Stimulated activated naive CD8-positive, alpha-beta T cell treated with anti-CD3 and anti-CD28 coated beads, Interleukin-15, amount 100 ng/mL, for 72 hours (primary cell): Measurements from ENCODE around the gene NRN1L.

ENCODE experiments used
- ATAC-seq: fragments of 150-1000 bp; cut with Tn5 transposase; 2 replicates; pipeline ENCODE4 v1.10.0; 2021; ENCODE audit warnings: mild to moderate bottlenecking, moderate library complexity
- DNase-seq, 2 donors: peaks; one replicate each; pipeline ENCODE4 v3.0.0; 2021 to 2022
- H3K27ac Mint-ChIP-seq, 2 donors: one replicate each; pipeline ENCODE4 v1.8.0; 2022; ENCODE audit warnings: mild to moderate bottlenecking in 2 of 2, mixed read lengths in 2 of 2, moderate library complexity in 2 of 2
- H3K27me3 Mint-ChIP-seq: one replicate; pipeline ENCODE4 v1.8.0; 2022; ENCODE audit warnings: mixed read lengths
- H3K4me1 Mint-ChIP-seq: one replicate; pipeline ENCODE4 v1.8.0; 2022; ENCODE audit warnings: mild to moderate bottlenecking, mixed read lengths
- H3K4me3 Mint-ChIP-seq, 2 donors: one replicate each; pipeline ENCODE4 v1.8.0; 2022; ENCODE audit warnings: mild to moderate bottlenecking in 2 of 2, mixed read lengths in 2 of 2, moderate library complexity in 1 of 2
- H3K9me3 Mint-ChIP-seq, 2 donors: one replicate each; pipeline ENCODE4 v1.8.0; 2022; ENCODE audit warnings: mixed read lengths in 2 of 2

The NRN1L gene

GRCh38 chr16:67872631-67873434 is 11.9 kb upstream of the NRN1L start, which contains the start of gene EDC4:
TSS of gene EDC4 (plus strand) at chr16:67873052. CDS start at chr16:67873262, 210 bp downstream.
- ATAC-seq (peak; percentile 98), DNase-seq (peak; percentile 88 to 92)
- Mint-ChIP-seq H3K27me3 (no peaks in the 10 kb centered on the region), H3K27ac (peak within 1 kb of the TSS; percentile 96), H3K4me3 (peak within 1 kb of the TSS; percentile 76 to 94), H3K4me1 (peaks cover 36% of the 10 kb centered on the region), H3K9me3 (no peaks in the 10 kb centered on the region)

- no peak for DNase-seq
- peak overlapping the region; percentile 96 for H3K27ac Mint-ChIP-seq
- peak; percentile 26 for ATAC-seq
- peak overlapping the region; percentile 76 to 94 for H3K4me3 Mint-ChIP-seq
- H3K27me3 Mint-ChIP-seq = no peaks in the 10 kb centered on the region
- H3K4me1 Mint-ChIP-seq = peaks cover 36% of the 10 kb centered on the region
- H3K9me3 Mint-ChIP-seq = no peaks in the 10 kb centered on the region
Measured at GRCh38 chr16:67873435-67874370, 11.0 kb upstream of the NRN1L start.

- Mint-ChIP-seq H3K4me3 (peak overlapping the region; percentile 76 to 94), H3K27ac (peak overlapping the region; percentile 75 to 96), H3K27me3 (no peaks in the 10 kb centered on the region), H3K9me3 (no peaks in the 10 kb centered on the region), H3K4me1 (peaks cover 36% of the 10 kb centered on the region)
- ATAC-seq (no peak), DNase-seq (no peak)
Measured at GRCh38 chr16:67874372-67874771, 10.3 kb upstream of the NRN1L start.

- Mint-ChIP-seq H3K27ac (peak overlapping the region in 1 of 2 donors; percentile 20), H3K27me3 (no peaks in the 10 kb centered on the region), H3K4me3 (no peak overlapping the region), H3K9me3 (no peaks in the 10 kb centered on the region), H3K4me1 (peaks cover 36% of the 10 kb centered on the region)
- DNase-seq = no peak
- no peak for ATAC-seq
Measured at GRCh38 chr16:67877064-67877463, 7.6 kb upstream of the NRN1L start.

- H3K9me3 Mint-ChIP-seq = no peaks in the 10 kb centered on the region
- no peak overlapping the region for H3K4me3 Mint-ChIP-seq
- H3K27ac Mint-ChIP-seq = no peak overlapping the region
- H3K4me1 Mint-ChIP-seq = peaks cover 28% of the 10 kb centered on the region
- no peak for DNase-seq
- H3K27me3 Mint-ChIP-seq = no peaks in the 10 kb centered on the region
- ATAC-seq = no peak
Measured at GRCh38 chr16:67878232-67878631, 6.5 kb upstream of the NRN1L start.

GRCh38 chr16:67878846-67879245 is 5.8 kb upstream of the NRN1L start:
- peaks cover 25% of the 10 kb centered on the region for H3K4me1 Mint-ChIP-seq
- no peak for DNase-seq
- no peaks in the 10 kb centered on the region for H3K27me3 Mint-ChIP-seq
- H3K9me3 Mint-ChIP-seq = no peaks in the 10 kb centered on the region
- peak overlapping the region; percentile 32 to 48 for H3K27ac Mint-ChIP-seq
- H3K4me3 Mint-ChIP-seq = no peak overlapping the region
- no peak for ATAC-seq

GRCh38 chr16:67879462-67879861 is 5.2 kb upstream of the NRN1L start:
- H3K27ac Mint-ChIP-seq = peak overlapping the region in 1 of 2 donors; percentile 48
- H3K4me1 Mint-ChIP-seq = peaks cover 19% of the 10 kb centered on the region
- DNase-seq = no peak
- H3K9me3 Mint-ChIP-seq = no peaks in the 10 kb centered on the region
- no peak overlapping the region for H3K4me3 Mint-ChIP-seq
- no peak for ATAC-seq
- H3K27me3 Mint-ChIP-seq = no peaks in the 10 kb centered on the region

- peak overlapping the region in 1 of 2 donors; percentile 61 for H3K27ac Mint-ChIP-seq
- H3K9me3 Mint-ChIP-seq = no peaks in the 10 kb centered on the region
- ATAC-seq = no peak
- H3K27me3 Mint-ChIP-seq = no peaks in the 10 kb centered on the region
- DNase-seq = no peak
- peaks cover 15% of the 10 kb centered on the region for H3K4me1 Mint-ChIP-seq
- H3K4me3 Mint-ChIP-seq = no peak overlapping the region
Measured at GRCh38 chr16:67879936-67880335, 4.7 kb upstream of the NRN1L start.

- Mint-ChIP-seq H3K9me3 (no peaks in the 10 kb centered on the region), H3K27ac (peak overlapping the region in 1 of 2 donors; percentile 61), H3K4me3 (no peak overlapping the region), H3K4me1 (peaks cover 8% of the 10 kb centered on the region), H3K27me3 (no peaks in the 10 kb centered on the region)
- ATAC-seq = no peak
- no peak for DNase-seq
Measured at GRCh38 chr16:67880584-67880983, 4.1 kb upstream of the NRN1L start.

GRCh38 chr16:67881621-67882161 is 3.0 kb upstream of the NRN1L start:
- H3K4me3 Mint-ChIP-seq = no peak overlapping the region
- H3K4me1 Mint-ChIP-seq = no peaks in the 10 kb centered on the region
- no peak for ATAC-seq
- H3K27ac Mint-ChIP-seq = no peak overlapping the region
- H3K27me3 Mint-ChIP-seq = no peaks in the 10 kb centered on the region
- no peaks in the 10 kb centered on the region for H3K9me3 Mint-ChIP-seq
- DNase-seq = no peak

- H3K9me3 Mint-ChIP-seq = no peaks in the 10 kb centered on the region
- H3K4me3 Mint-ChIP-seq = no peak overlapping the region
- H3K4me1 Mint-ChIP-seq = no peaks in the 10 kb centered on the region
- no peaks in the 10 kb centered on the region for H3K27me3 Mint-ChIP-seq
- no peak overlapping the region for H3K27ac Mint-ChIP-seq
- no peak for ATAC-seq
- DNase-seq = no peak
Measured at GRCh38 chr16:67882374-67883145, 2.1 kb upstream of the NRN1L start.

- Mint-ChIP-seq H3K9me3 (no peaks in the 10 kb centered on the region), H3K4me1 (no peaks in the 10 kb centered on the region), H3K27me3 (no peaks in the 10 kb centered on the region), H3K27ac (no peak overlapping the region), H3K4me3 (no peak overlapping the region)
- DNase-seq = no peak
- ATAC-seq = peak; percentile 32
Measured at GRCh38 chr16:67883146-67883871, 1.4 kb upstream of the NRN1L start.

- H3K4me3 Mint-ChIP-seq = no peak overlapping the region
- ATAC-seq (peak; percentile 84), DNase-seq (peak; percentile 71 to 73)
- no peaks in the 10 kb centered on the region for H3K4me1 Mint-ChIP-seq
- no peaks in the 10 kb centered on the region for H3K9me3 Mint-ChIP-seq
- no peaks in the 10 kb centered on the region for H3K27me3 Mint-ChIP-seq
- H3K27ac Mint-ChIP-seq = no peak overlapping the region
Measured at GRCh38 chr16:67883872-67884261, 818 bp upstream of the NRN1L start.

GRCh38 chr16:67885545-67885944 is 860 bp downstream of the NRN1L start:
- Mint-ChIP-seq H3K27me3 (no peaks in the 10 kb centered on the region), H3K9me3 (no peaks in the 10 kb centered on the region), H3K4me3 (no peak overlapping the region), H3K4me1 (no peaks in the 10 kb centered on the region), H3K27ac (no peak overlapping the region)
- no peak for DNase-seq
- ATAC-seq = no peak
